ENCODE results near the gene RPSA.

RPSA gene

DNA sequence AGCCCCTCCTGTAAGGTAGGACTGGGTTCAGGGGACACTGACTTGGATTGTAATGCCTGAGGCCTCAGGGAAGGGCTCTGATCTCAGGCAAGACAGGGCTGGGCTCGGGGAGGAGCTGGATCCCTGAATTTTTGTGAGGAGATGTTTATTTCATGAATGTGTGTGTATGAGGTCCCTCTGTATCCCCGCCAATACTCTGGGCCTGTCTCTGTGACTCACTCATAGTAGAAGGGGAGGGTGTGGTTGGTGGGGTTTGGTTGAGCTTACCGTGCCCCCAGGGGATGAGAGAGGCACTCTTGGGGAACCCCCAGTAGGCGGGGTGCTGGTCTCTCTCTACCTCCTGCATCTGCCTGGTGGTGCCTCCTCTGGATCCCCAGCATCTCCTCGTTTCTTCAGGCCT is 28.1 kb downstream of the RPSA start:
- Histone ChIP-seq H2AK5ac (ENCODE audit: low read depth, low read length) (no peak overlapping the region), H4K91ac (ENCODE audit: low read depth, low read length, poor library complexity) (no peak overlapping the region), H3K23ac (ENCODE audit: low read depth, low read length, poor library complexity) (no peak overlapping the region), H3K4me1 (ENCODE audit: control insufficient read depth in 2 of 2, insufficient read depth in 1 of 2, low read depth in 1 of 2, low read length in 2 of 2) (peaks cover 0 to 3% of the 10 kb centered on the region in 2 donors), H3K36me3 (replicated peaks in 1 of 2; ENCODE audit: control insufficient read depth in 2 of 2, insufficient read depth in 2 of 2, low read length in 2 of 2) (no peaks in the 10 kb centered on the region), H3K4ac (ENCODE audit: low read length) (no peak overlapping the region), H3K14ac (ENCODE audit: low read length) (no peak overlapping the region), H3K27ac (replicated peaks; ENCODE audit: low read length) (no peak overlapping the region), H3K27me3 (ENCODE audit: control insufficient read depth in 3 of 3, insufficient read depth in 3 of 3, low read depth in 1 of 3, low read length in 3 of 3) (no peaks in the 10 kb centered on the region), H3K9ac (ENCODE audit: low read depth, low read length, poor library complexity) (no peak overlapping the region), H3K4me2 (ENCODE audit: insufficient read depth, low read length, poor library complexity, severe bottlenecking) (no peak overlapping the region), H3K9me3 (replicated peaks in 1 of 2; ENCODE audit: control insufficient read depth in 2 of 2, insufficient read depth in 1 of 2, low read depth in 1 of 2, low read length in 2 of 2) (no peaks in the 10 kb centered on the region), H3K4me3 (ENCODE audit: low read length in 2 of 2) (no peak overlapping the region), H2BK120ac (ENCODE audit: low read depth, low read length) (no peak overlapping the region), H3K18ac (ENCODE audit: low read length) (no peak overlapping the region), H3K79me1 (ENCODE audit: low read depth, low read length) (no peaks in the 10 kb centered on the region), H2BK15ac (ENCODE audit: low read length) (no peak overlapping the region), H2BK12ac (ENCODE audit: low read length) (no peak overlapping the region), H2AFZ (ENCODE audit: low read length) (no peak overlapping the region), H4K8ac (ENCODE audit: low read depth, low read length) (no peak overlapping the region), H2BK5ac (ENCODE audit: low read length) (no peak overlapping the region)
- DNase-seq (ENCODE audit: low spot score) = no peak
- WGBS, 2 donors (ENCODE audit: extremely low coverage in 2 of 2, insufficient read length in 2 of 2, insufficient replicate concordance in 1 of 2) = no CpG with 5 or more reads among the region's 5 CpGs

DNA sequence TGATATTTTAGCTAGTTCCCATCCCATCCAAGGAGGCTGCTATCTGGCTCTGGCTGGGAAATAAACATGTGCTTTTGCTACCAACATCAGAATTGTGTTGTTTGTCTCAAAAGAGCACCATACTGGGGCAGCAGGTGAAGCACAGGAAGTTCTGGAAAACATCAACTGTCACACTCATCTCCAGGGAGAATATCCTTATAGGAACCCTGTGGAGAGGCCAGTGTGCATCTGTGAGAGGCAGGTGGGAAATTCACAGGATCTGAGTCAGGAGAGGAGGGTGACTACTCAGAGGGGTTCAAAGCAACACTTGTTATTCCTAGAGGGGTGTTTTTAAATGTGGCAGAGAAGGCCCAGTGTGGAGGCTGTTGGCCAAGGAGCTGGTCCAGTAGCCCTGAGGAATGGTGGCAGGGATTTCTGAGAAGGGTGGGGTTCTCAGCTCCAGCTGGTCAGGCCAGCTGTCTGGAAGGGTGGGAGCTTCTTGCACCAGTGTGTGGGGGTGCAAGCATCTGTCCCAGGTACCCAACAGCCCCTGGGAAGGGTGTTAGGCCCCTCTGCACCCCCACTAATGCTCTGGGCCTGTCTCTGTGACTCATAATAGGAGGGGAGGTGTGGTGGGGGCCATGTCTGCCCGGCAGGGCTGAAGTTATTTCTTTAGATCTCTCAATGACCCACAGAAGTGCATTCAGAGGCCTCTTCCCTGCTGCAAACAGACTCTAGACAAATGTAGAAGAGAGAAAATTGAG is 28.7 kb downstream of the RPSA start:
- Histone ChIP-seq H3K14ac (ENCODE audit: low read length) (no peak overlapping the region), H3K36me3 (replicated peaks in 1 of 2; ENCODE audit: control insufficient read depth in 2 of 2, insufficient read depth in 2 of 2, low read length in 2 of 2) (no peaks in the 10 kb centered on the region), H2BK12ac (ENCODE audit: low read length) (no peak overlapping the region), H3K27me3 (ENCODE audit: control insufficient read depth in 3 of 3, insufficient read depth in 3 of 3, low read depth in 1 of 3, low read length in 3 of 3) (no peaks in the 10 kb centered on the region), H2AK5ac (ENCODE audit: low read depth, low read length) (no peak overlapping the region), H3K9ac (ENCODE audit: low read depth, low read length, poor library complexity) (no peak overlapping the region), H3K4me1 (ENCODE audit: control insufficient read depth in 2 of 2, insufficient read depth in 1 of 2, low read depth in 1 of 2, low read length in 2 of 2) (peaks cover 0 to 3% of the 10 kb centered on the region in 2 donors), H3K23ac (ENCODE audit: low read depth, low read length, poor library complexity) (no peak overlapping the region), H4K8ac (ENCODE audit: low read depth, low read length) (no peak overlapping the region), H3K4me2 (ENCODE audit: insufficient read depth, low read length, poor library complexity, severe bottlenecking) (no peak overlapping the region), H3K27ac (replicated peaks; ENCODE audit: low read length) (no peak overlapping the region), H3K18ac (ENCODE audit: low read length) (no peak overlapping the region), H3K4ac (ENCODE audit: low read length) (no peak overlapping the region), H4K91ac (ENCODE audit: low read depth, low read length, poor library complexity) (no peak overlapping the region), H3K9me3 (replicated peaks in 1 of 2; ENCODE audit: control insufficient read depth in 2 of 2, insufficient read depth in 1 of 2, low read depth in 1 of 2, low read length in 2 of 2) (no peaks in the 10 kb centered on the region), H3K79me1 (ENCODE audit: low read depth, low read length) (no peaks in the 10 kb centered on the region), H2AFZ (ENCODE audit: low read length) (no peak overlapping the region), H2BK5ac (ENCODE audit: low read length) (no peak overlapping the region), H2BK120ac (ENCODE audit: low read depth, low read length) (no peak overlapping the region), H3K4me3 (ENCODE audit: low read length in 2 of 2) (no peak overlapping the region), H2BK15ac (ENCODE audit: low read length) (no peak overlapping the region)
- no CpG with 5 or more reads among the region's 1 CpG for WGBS, 2 donors (ENCODE audit: extremely low coverage in 2 of 2, insufficient read length in 2 of 2, insufficient replicate concordance in 1 of 2)
- no peak for DNase-seq (ENCODE audit: low spot score)

- Histone ChIP-seq H3K4ac (ENCODE audit: low read length) (no peak overlapping the region), H3K27ac (replicated peaks; ENCODE audit: low read length) (no peak overlapping the region), H2BK120ac (ENCODE audit: low read depth, low read length) (no peak overlapping the region), H3K4me1 (ENCODE audit: control insufficient read depth in 2 of 2, insufficient read depth in 1 of 2, low read depth in 1 of 2, low read length in 2 of 2) (peaks cover 0 to 3% of the 10 kb centered on the region in 2 donors), H3K36me3 (replicated peaks in 1 of 2; ENCODE audit: control insufficient read depth in 2 of 2, insufficient read depth in 2 of 2, low read length in 2 of 2) (no peaks in the 10 kb centered on the region), H4K8ac (ENCODE audit: low read depth, low read length) (no peak overlapping the region), H2AFZ (ENCODE audit: low read length) (no peak overlapping the region), H3K9ac (ENCODE audit: low read depth, low read length, poor library complexity) (no peak overlapping the region), H2AK5ac (ENCODE audit: low read depth, low read length) (no peak overlapping the region), H3K9me3 (replicated peaks in 1 of 2; ENCODE audit: control insufficient read depth in 2 of 2, insufficient read depth in 1 of 2, low read depth in 1 of 2, low read length in 2 of 2) (no peaks in the 10 kb centered on the region), H3K14ac (ENCODE audit: low read length) (no peak overlapping the region), H4K91ac (ENCODE audit: low read depth, low read length, poor library complexity) (no peak overlapping the region), H2BK5ac (ENCODE audit: low read length) (no peak overlapping the region), H3K27me3 (ENCODE audit: control insufficient read depth in 3 of 3, insufficient read depth in 3 of 3, low read depth in 1 of 3, low read length in 3 of 3) (no peaks in the 10 kb centered on the region), H2BK12ac (ENCODE audit: low read length) (no peak overlapping the region), H3K4me3 (ENCODE audit: low read length in 2 of 2) (no peak overlapping the region), H3K79me1 (ENCODE audit: low read depth, low read length) (no peaks in the 10 kb centered on the region), H3K4me2 (ENCODE audit: insufficient read depth, low read length, poor library complexity, severe bottlenecking) (no peak overlapping the region), H3K18ac (ENCODE audit: low read length) (no peak overlapping the region), H2BK15ac (ENCODE audit: low read length) (no peak overlapping the region), H3K23ac (ENCODE audit: low read depth, low read length, poor library complexity) (no peak overlapping the region)
- no peak for DNase-seq (ENCODE audit: low spot score)
- WGBS, 2 donors (ENCODE audit: extremely low coverage in 2 of 2, insufficient read length in 2 of 2, insufficient replicate concordance in 1 of 2) = no CpG with 5 or more reads among the region's 4 CpGs
These were observed 32.4 kb downstream of the RPSA start for GRCh38 chr3:39438880-39439279.

DNA sequence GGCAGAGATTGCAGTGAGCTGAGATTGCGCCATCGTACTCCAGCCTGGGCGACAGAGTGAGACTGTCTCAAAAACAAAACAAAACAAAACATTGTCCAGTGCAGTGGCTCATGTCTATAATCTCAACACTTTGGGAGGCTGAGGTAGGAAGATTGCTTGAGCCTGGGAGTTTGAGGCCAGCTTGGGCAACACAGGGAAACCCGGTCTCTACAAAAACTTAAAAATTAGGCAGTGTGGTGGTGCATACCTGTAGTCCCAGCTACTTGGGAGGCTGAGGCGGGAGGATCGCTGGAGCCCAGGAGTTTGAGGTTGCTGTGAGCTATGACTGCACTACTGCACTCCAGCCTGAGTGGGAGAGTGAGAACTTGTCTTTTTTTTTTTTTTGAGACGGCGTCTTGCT is 33.8 kb downstream of the RPSA start:
- H2BK15ac ChIP-seq (ENCODE audit: low read length) = no peak overlapping the region
- peaks cover 0 to under 1% of the 10 kb centered on the region in 2 donors for H3K4me1 ChIP-seq (ENCODE audit: control insufficient read depth in 2 of 2, insufficient read depth in 1 of 2, low read depth in 1 of 2, low read length in 2 of 2)
- no peak overlapping the region for H3K14ac ChIP-seq (ENCODE audit: low read length)
- no peak overlapping the region for H3K9ac ChIP-seq (ENCODE audit: low read depth, low read length, poor library complexity)
- H3K4me2 ChIP-seq (ENCODE audit: insufficient read depth, low read length, poor library complexity, severe bottlenecking) = no peak overlapping the region
- no peak overlapping the region for H3K23ac ChIP-seq (ENCODE audit: low read depth, low read length, poor library complexity)
- no peaks in the 10 kb centered on the region for H3K9me3 ChIP-seq (replicated peaks in 1 of 2; ENCODE audit: control insufficient read depth in 2 of 2, insufficient read depth in 1 of 2, low read depth in 1 of 2, low read length in 2 of 2)
- no peaks in the 10 kb centered on the region for H3K79me1 ChIP-seq (ENCODE audit: low read depth, low read length)
- no peak overlapping the region for H3K4me3 ChIP-seq (ENCODE audit: low read length in 2 of 2)
- DNase-seq (ENCODE audit: low spot score) = no peak
- H3K18ac ChIP-seq (ENCODE audit: low read length) = no peak overlapping the region
- H2AFZ ChIP-seq (ENCODE audit: low read length) = no peak overlapping the region
- no peaks in the 10 kb centered on the region for H3K27me3 ChIP-seq (ENCODE audit: control insufficient read depth in 3 of 3, insufficient read depth in 3 of 3, low read depth in 1 of 3, low read length in 3 of 3)
- H2BK12ac ChIP-seq (ENCODE audit: low read length) = no peak overlapping the region
- H3K4ac ChIP-seq (ENCODE audit: low read length) = no peak overlapping the region
- no peak overlapping the region for H2AK5ac ChIP-seq (ENCODE audit: low read depth, low read length)
- H4K91ac ChIP-seq (ENCODE audit: low read depth, low read length, poor library complexity) = no peak overlapping the region
- no peak overlapping the region for H4K8ac ChIP-seq (ENCODE audit: low read depth, low read length)
- no peak overlapping the region for H3K27ac ChIP-seq (replicated peaks; ENCODE audit: low read length)
- no peaks in the 10 kb centered on the region for H3K36me3 ChIP-seq (replicated peaks in 1 of 2; ENCODE audit: control insufficient read depth in 2 of 2, insufficient read depth in 2 of 2, low read length in 2 of 2)
- H2BK120ac ChIP-seq (ENCODE audit: low read depth, low read length) = no peak overlapping the region
- no peak overlapping the region for H2BK5ac ChIP-seq (ENCODE audit: low read length)
- WGBS, 2 donors (ENCODE audit: extremely low coverage in 2 of 2, insufficient read length in 2 of 2, insufficient replicate concordance in 1 of 2) = no CpG with 5 or more reads among the region's 8 CpGs

All from neuronal stem cell (in vitro differentiated cells).